Heart left ventricle (tissue), 16 donors: ENCODE measurements around the gene EML6. TPM values are rescaled to one million over a fixed set of nuclear protein-coding genes. Genes with fewer than 3 reads are reported as not detected.
A peak's percentile ranks its signal among the peaks of the same experiment; 100 is the strongest.

ENCODE experiments used
- ATAC-seq, 4 donors: fragments of 200-7000 bp; cut with Tn5 transposase; one replicate each; pipeline ENCODE4 v1.9.1; 2020 to 2022; ENCODE audit warnings: moderate library complexity in 4 of 4, mild to moderate bottlenecking in 3 of 4, moderate number of reproducible peaks in 1 of 4
- DNase-seq, 5 donors: peaks; one replicate each; pipeline ENCODE4 v3.0.0-alpha.2; 2020
- H3K27ac ChIP-seq, 12 donors: fragments of 200-600 bp; sonication (generic) in 4 of 12; one replicate each; pipeline versions ENCODE4 v1.5.0 to v1.8.0; 2016 to 2022; ENCODE audit warnings: mild to moderate bottlenecking in 2 of 12
- H3K27me3 ChIP-seq, 9 donors: fragments of 200-600 bp; sonication (generic) in 2 of 9; one replicate each; pipeline versions ENCODE4 v1.5.1 to v1.8.0; 2016 to 2022; ENCODE audit warnings: mild to moderate bottlenecking in 3 of 9
- H3K36me3 ChIP-seq, 9 donors: fragments of 200-600 bp; sonication (generic) in 2 of 9; one replicate each; pipeline versions ENCODE4 v1.5.0 to v1.8.0; 2018 to 2022; ENCODE audit warnings: mild to moderate bottlenecking in 2 of 9
- H3K4me1 ChIP-seq, 12 donors: fragments of 200-600 bp; sonication (generic) in 4 of 12; one replicate each; pipeline versions ENCODE4 v1.5.0 to v1.8.0; 2016 to 2022; ENCODE audit warnings: mild to moderate bottlenecking in 3 of 12
- H3K4me3 ChIP-seq, 12 donors: fragments of 200-600 bp; sonication (generic) in 4 of 12; one replicate each; pipeline versions ENCODE4 v1.5.0 to v1.8.0; 2017 to 2022; ENCODE audit warnings: mild to moderate bottlenecking in 9 of 12, moderate library complexity in 4 of 12
- H3K9me3 ChIP-seq, 12 donors: fragments of 200-600 bp; sonication (generic) in 4 of 12; one replicate each; pipeline versions ENCODE4 v1.5.0 to v1.8.0; 2016 to 2022; ENCODE audit warnings: mild to moderate bottlenecking in 1 of 12
- POLR2A ChIP-seq, 2 donors: fragments of 450-650 bp; IDR thresholded peaks; one replicate each; pipeline ENCODE4 v1.6.1; 2017; ENCODE audit warnings: antibody characterized with exemption in 2 of 2, mild to moderate bottlenecking in 2 of 2, moderate library complexity in 2 of 2
- WGBS, 4 donors: extraction: QIAGEN DNeasy Blood & Tissue Kit in 2 of 4; methylation state at CpG; one replicate each; pipeline versions ENCODE4 v1.1.5 to v1.1.7; 2013 to 2018; 5-methylcytosine and 5-hydroxymethylcytosine counted together
- intact Hi-C, 10 donors: fragments of 100-400 bp; cut with DNase I; formaldehyde crosslinking; loops; one replicate each; pipeline versions ENCODE4 v1.11.1 to v1.14.2; 2022
- polyA plus RNA-seq, 2 donors: library from polyadenylated mRNA; stranded (reverse); fragments of 200-250 nt; gene quantifications; one replicate each; pipeline ENCODE4 v1.2.3, GENCODE V29; 2013
- total RNA-seq, 9 donors: library from RNA; depleted of rRNA in 2 of 9; stranded (reverse); fragments of >200 nt in 2 of 9; fragmentation: NEBNext Ultra II Directional in 3 of 9; extraction: Animal tissue kit (Norgen Biotek cat#: 25700) in 3 of 9; gene quantifications; one replicate each; pipeline versions ENCODE4 v1.1.0 to v1.2.4, GENCODE V29; 2016 to 2023
- TF ChIP-seq, protein P1 (sequence below), 12 donors: fragments of 200-600 bp; sonication (generic) in 4 of 12; IDR thresholded peaks; one replicate each; pipeline versions ENCODE4 v1.5.0 to v1.8.0; 2018 to 2022; ENCODE audit warnings: antibody characterized with exemption in 12 of 12, mild to moderate bottlenecking in 5 of 12
- donor health status: ischemic (EF 13 %, LVEDD 7.1; RV severe dilation, severe dysfunction).
- donor health status: healthy with polysubstance abuse.
- donor health status: DM: no; HTN: yes; CAD: no.
- donor health status: DM: no; HTN: no; CAD: no.
- donor health status: ischemic (EF 25% LVEDD 6.9; RV normal size, moderate dysfunction).
- donor health status: ischemic (EF 25% LVEDD 5.7; RV mildly dilated, moderate dysfunction).
- donor health status: healthy.
- donor health status: DM: yes; HTN: yes; CAD: no.
- donor health status: ischemic (EF 35%, LVEDD 5.7; RV mildly dilated, moderate dysfunction).
- donor health status: nonischemic (EF 11% LVEDD 7.7; RV severe dilation, severe dysfunction).
- donor health status: DM: yes; HTN: yes; CAD: no.
- donor health status: PGD.
- donor health status: ischemic (EF 29% LVEDD 5.4; RV normal size, mild dysfunction).
- donor health status: nonischemic (EF 23%, LVEDD 6.1; RV moderate dilation, normal function).

Gene EML6
- total and polyA plus RNA-seq, 11 donors, result 0.08 to 1.2 (median 0.58) TPM

DNA sequence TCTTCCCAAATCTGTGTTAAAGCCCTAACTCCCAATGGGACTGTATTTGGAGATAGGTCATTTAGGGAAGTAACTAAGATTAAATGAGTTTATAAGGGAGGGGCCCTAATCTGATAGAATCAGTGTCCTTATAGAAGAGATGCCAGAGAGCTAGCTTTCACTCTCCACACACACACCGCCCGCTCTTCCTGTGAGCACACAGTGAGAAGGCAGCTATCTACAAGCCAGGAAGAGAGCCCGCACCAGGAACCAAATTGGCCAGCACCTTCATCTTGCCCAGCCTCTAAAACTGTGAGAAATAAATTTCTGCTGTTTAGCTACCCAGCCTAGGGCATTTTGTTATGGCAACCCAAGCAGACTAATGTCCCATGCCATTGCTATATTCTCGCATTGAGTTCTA is 201.6 kb downstream of the EML6 start:
- no peak for TF ChIP-seq POLR2A (IDR thresholded peaks at IDR 0.05)
- TF ChIP-seq, protein P1, sequence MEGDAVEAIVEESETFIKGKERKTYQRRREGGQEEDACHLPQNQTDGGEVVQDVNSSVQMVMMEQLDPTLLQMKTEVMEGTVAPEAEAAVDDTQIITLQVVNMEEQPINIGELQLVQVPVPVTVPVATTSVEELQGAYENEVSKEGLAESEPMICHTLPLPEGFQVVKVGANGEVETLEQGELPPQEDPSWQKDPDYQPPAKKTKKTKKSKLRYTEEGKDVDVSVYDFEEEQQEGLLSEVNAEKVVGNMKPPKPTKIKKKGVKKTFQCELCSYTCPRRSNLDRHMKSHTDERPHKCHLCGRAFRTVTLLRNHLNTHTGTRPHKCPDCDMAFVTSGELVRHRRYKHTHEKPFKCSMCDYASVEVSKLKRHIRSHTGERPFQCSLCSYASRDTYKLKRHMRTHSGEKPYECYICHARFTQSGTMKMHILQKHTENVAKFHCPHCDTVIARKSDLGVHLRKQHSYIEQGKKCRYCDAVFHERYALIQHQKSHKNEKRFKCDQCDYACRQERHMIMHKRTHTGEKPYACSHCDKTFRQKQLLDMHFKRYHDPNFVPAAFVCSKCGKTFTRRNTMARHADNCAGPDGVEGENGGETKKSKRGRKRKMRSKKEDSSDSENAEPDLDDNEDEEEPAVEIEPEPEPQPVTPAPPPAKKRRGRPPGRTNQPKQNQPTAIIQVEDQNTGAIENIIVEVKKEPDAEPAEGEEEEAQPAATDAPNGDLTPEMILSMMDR (IDR thresholded peaks at IDR 0.05), result no peak
- no peak overlapping the region for H3K4me3 ChIP-seq
- H3K36me3 ChIP-seq, result no peaks in the 10 kb centered on the region
- H3K27me3 ChIP-seq, result no peaks in the 10 kb centered on the region
- intact Hi-C loops, result no loop called here
- peaks cover 0 to 12% (median 0%) of the 10 kb centered on the region in 12 donors for H3K4me1 ChIP-seq
- H3K9me3 ChIP-seq, result peaks cover 0 to 18% (median 0%) of the 10 kb centered on the region in 12 donors
- DNase-seq (no peak), ATAC-seq (no peak)
- 94 to 96% (median 95%) methylated on average over 4 of the region's 4 CpGs for WGBS, 4 donors
- no peak overlapping the region for H3K27ac ChIP-seq

DNA sequence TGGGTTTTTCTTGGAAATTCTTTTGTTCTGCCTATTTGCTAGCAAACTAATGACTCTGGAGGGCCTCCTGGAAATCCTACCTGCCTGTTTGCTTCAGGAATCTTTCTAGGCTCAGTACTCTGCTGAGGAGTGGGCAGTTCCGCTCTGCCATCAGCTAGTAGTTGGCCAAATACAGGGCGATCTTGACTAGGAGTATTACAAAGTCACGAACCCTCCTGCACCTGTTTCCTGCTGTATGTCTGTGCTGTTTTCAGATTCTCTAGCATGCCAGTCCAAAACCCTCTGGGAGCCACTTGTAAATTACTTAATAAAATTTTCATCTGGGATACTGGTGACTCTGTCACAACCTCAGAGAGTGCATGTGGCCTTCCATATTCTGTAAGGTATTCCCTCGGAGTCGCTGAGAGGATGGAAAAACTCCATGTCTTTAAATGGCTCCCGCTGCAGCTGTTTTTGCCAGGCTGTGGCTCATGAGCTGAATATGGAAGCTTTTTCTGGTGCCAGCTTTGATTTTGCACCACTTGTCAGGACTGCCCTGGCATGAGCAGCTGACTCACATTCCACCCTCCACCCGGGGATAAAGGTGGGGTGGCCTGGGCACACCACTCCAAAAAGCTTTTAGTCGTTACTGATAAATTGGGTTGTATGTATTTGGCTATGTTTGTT is 203.8 kb downstream of the EML6 start:
- Histone ChIP-seq H3K27ac (peak overlapping the region in 1 of 12 donors; percentile 15), H3K4me3 (no peak overlapping the region), H3K4me1 (peaks cover 0 to 12% (median 0%) of the 10 kb centered on the region in 12 donors), H3K27me3 (no peaks in the 10 kb centered on the region), H3K36me3 (no peaks in the 10 kb centered on the region), H3K9me3 (no peaks in the 10 kb centered on the region)
- peak; percentile 39 to 85 (median 61) for ATAC-seq
- intact Hi-C loops, result no loop called here
- no peak for DNase-seq
- WGBS, 4 donors, result 66 to 72% (median 69%) methylated on average over 8 of the region's 8 CpGs
- TF ChIP-seq, protein P1 (IDR thresholded peaks at IDR 0.05), result no peak
- TF ChIP-seq POLR2A (IDR thresholded peaks at IDR 0.05), result no peak

DNA sequence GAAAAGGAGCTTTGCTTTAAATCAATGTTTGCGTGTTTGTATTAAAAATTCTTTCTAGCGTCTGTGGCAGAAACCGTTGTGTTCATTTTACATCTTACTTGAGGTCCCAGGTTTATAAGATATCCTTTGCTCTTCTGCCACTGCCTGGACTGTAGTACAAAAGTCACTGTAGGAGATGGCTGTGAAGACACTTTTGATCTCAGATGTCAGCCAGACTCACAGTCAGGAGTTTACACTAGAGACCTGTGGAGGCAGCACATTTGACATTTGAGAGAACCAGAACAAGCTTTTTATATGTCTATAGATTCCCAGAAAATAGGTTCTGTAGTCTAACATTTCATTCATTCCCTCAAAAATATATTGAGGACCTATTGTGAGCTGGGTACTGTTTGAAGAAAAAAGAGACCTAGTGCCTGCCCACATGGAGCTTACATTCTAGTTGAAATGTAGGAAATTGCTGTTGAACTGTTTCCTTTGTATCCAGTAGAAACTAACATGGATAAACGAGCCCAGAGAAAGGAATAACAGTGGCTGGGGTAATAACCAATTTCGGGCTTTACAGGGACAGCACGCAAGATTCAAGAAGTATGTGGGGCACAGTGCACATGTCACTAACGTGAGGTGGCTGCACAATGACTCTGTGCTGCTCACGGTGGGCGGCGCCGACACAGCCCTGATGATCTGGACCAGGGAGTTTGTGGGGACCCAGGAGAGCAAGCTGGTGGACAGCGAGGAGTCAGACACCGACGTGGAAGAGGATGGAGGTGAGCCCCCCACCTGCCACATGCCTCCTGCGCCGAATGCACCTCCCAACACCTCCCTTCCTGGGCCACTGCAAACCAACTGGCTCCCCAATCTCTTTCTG is 204.5 kb downstream of the EML6 start:
- peaks cover 0 to 12% (median 0%) of the 10 kb centered on the region in 12 donors for H3K4me1 ChIP-seq
- 91 to 95% (median 94%) methylated on average over 16 of the region's 16 CpGs for WGBS, 4 donors
- H3K27me3 ChIP-seq, result no peaks in the 10 kb centered on the region
- ATAC-seq, result no peak
- TF ChIP-seq, protein P1 (IDR thresholded peaks at IDR 0.05), result no peak
- TF ChIP-seq POLR2A (IDR thresholded peaks at IDR 0.05), result no peak
- no peak overlapping the region for H3K4me3 ChIP-seq
- intact Hi-C loops, result no loop called here
- no peak for DNase-seq
- H3K36me3 ChIP-seq, result no peaks in the 10 kb centered on the region
- no peak overlapping the region for H3K27ac ChIP-seq
- no peaks in the 10 kb centered on the region for H3K9me3 ChIP-seq

DNA sequence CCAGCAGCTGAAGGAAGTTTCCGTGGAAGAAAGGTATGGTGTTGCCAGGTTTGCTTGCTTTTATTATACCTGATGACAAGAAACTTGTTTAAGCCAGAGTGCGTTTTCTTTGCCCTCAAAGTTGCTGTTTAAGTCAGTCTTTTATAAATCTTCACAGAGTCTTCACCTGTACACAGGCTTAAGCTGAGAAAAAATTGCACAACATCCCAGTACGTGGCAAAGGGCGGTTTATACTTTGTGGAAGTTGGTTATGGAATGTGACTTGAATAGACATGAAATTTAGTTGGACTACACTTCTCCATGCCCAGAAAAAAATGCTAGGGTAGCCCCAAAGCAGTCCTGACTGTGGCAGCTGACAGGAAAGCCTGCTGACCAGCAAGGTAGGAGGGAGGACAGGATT is 205.3 kb downstream of the EML6 start:
- WGBS, 4 donors, result 82 to 96% (median 92%) methylated on average over 4 of the region's 4 CpGs
- ATAC-seq (no peak), DNase-seq (no peak)
- no peak for TF ChIP-seq POLR2A (IDR thresholded peaks at IDR 0.05)
- TF ChIP-seq, protein P1 (IDR thresholded peaks at IDR 0.05), result no peak
- H3K27me3 ChIP-seq, result no peaks in the 10 kb centered on the region
- no peak overlapping the region for H3K27ac ChIP-seq
- no peaks in the 10 kb centered on the region for H3K36me3 ChIP-seq
- peaks cover 0 to 12% (median 0%) of the 10 kb centered on the region in 12 donors for H3K4me1 ChIP-seq
- H3K4me3 ChIP-seq, result no peak overlapping the region
- no peaks in the 10 kb centered on the region for H3K9me3 ChIP-seq
- intact Hi-C loops, result no loop called here
